HG03354 (cell line): Measurements from ENCODE around the gene PSME4.

Experiments
- ATAC-seq: cut with Tn5 transposase; IDR thresholded peaks from one replicate; pipeline ENCODE4 v1.9.1; 2021; ENCODE audit warnings: mild to moderate bottlenecking; ENCODE audit not compliant: unreplicated experiment, poor library complexity, severe bottlenecking

PSME4 gene

GRCh38 chr2:53903011-53903410 lies 67.8 kb downstream of the PSME4 start:
- ATAC-seq, result no peak

GRCh38 chr2:53901192-53901591 lies 69.6 kb downstream of the PSME4 start:
- ATAC-seq, result no peak

- ATAC-seq, result no peak
These were observed 73.9 kb downstream of the PSME4 start for GRCh38 chr2:53896864-53897263.

- no peak for ATAC-seq
These were observed 84.2 kb downstream of the PSME4 start for GRCh38 chr2:53886406-53887280.

GRCh38 chr2:53884883-53885282 lies 85.9 kb downstream of the PSME4 start:
- ATAC-seq, result no peak

- ATAC-seq, result no peak
These were observed 88.8 kb downstream of the PSME4 start for GRCh38 chr2:53881986-53882385.

- ATAC-seq, result no peak
These were observed 89.4 kb downstream of the PSME4 start for GRCh38 chr2:53881360-53881759.

- ATAC-seq, result no peak
These were observed 90.0 kb downstream of the PSME4 start for GRCh38 chr2:53880756-53881155.

- ATAC-seq, result no peak
These were observed 93.2 kb downstream of the PSME4 start for GRCh38 chr2:53877556-53877955.

- no peak for ATAC-seq
These were observed 93.7 kb downstream of the PSME4 start for GRCh38 chr2:53877112-53877511.

- no peak for ATAC-seq
These were observed 96.3 kb downstream of the PSME4 start for GRCh38 chr2:53874401-53874950.

- no peak for ATAC-seq
These were observed 103.0 kb downstream of the PSME4 start for GRCh38 chr2:53867773-53868172.

- ATAC-seq, result no peak
These were observed 103.6 kb downstream of the PSME4 start for GRCh38 chr2:53867169-53867568.

- no peak for ATAC-seq
These were observed 104.8 kb downstream of the PSME4 start for GRCh38 chr2:53865962-53866361.

GRCh38 chr2:53865264-53865663 lies 105.5 kb downstream of the PSME4 start:
- ATAC-seq, result no peak

GRCh38 chr2:53863538-53864227 lies 107.1 kb downstream of the PSME4 start:
- ATAC-seq, result no peak

GRCh38 chr2:53861824-53862223 lies 109.0 kb downstream of the PSME4 start:
- ATAC-seq, result no peak

GRCh38 chr2:53859206-53860181 lies 111.3 kb downstream of the PSME4 start, which contains the start of gene GPR75:
Gene GPR75 (minus strand): TSS chr2:53859967. CDS start chr2:53854756, 5,211 bp downstream.
- ATAC-seq, result no peak

GRCh38 chr2:53856272-53856671 lies 114.5 kb downstream of the PSME4 start:
- ATAC-seq, result no peak

- no peak for ATAC-seq
These were observed 116.1 kb downstream of the PSME4 start for GRCh38 chr2:53854678-53855077.
